Breast epithelium (tissue), 3 donors: ENCODE measurements around the gene BEAN1.

Experiments used
- CTCF ChIP-seq, 3 donors: fragments of 450-650 bp; IDR thresholded peaks; one replicate each; pipeline ENCODE4 v1.5.1; 2016 to 2017; ENCODE audit warnings: antibody characterized with exemption in 3 of 3, mild to moderate bottlenecking in 3 of 3, moderate library complexity in 3 of 3
- POLR2A ChIP-seq: fragments of 450-650 bp; IDR thresholded peaks from one replicate; pipeline ENCODE4 v1.6.1; 2016; ENCODE audit warnings: antibody characterized with exemption, mild to moderate bottlenecking, moderate library complexity
- POLR2AphosphoS5 ChIP-seq, 3 donors: sonication (generic); formaldehyde crosslinking; IDR thresholded peaks; one replicate each; pipeline ENCODE4 v1.6.1; 2017; ENCODE audit warnings: antibody characterized with exemption in 3 of 3

GRCh38 chr16:66418165-66418962, 8.7 kb upstream of the BEAN1 start:
- TF ChIP-seq CTCF (IDR thresholded peaks at IDR 0.05), result no peak
- TF ChIP-seq POLR2A, result no peak
- no peak for TF ChIP-seq POLR2AphosphoS5 (IDR thresholded peaks at IDR 0.05)
